SH-SY5Y (cell line): ENCODE results near the gene PYGB.

ENCODE experiments used
- GATA2 ChIP-seq: IDR thresholded peaks from 2 replicates; pipeline ENCODE4 v1.6.1; 2011; ENCODE audit warnings: mild to moderate bottlenecking, low read depth, low read length
- GATA3 ChIP-seq: IDR thresholded peaks from 2 replicates; pipeline ENCODE4 v1.6.1; 2011; ENCODE audit warnings: low read depth, mild to moderate bottlenecking, low read length, moderate library complexity

The PYGB gene

GRCh38 chr20:25308083-25308491, 60.2 kb downstream of the PYGB start:
- TF ChIP-seq GATA3 (no peak), GATA2 (no peak)

- TF ChIP-seq GATA2 (no peak), GATA3 (no peak)
These were observed 60.9 kb downstream of the PYGB start for GRCh38 chr20:25308671-25309394.

DNA sequence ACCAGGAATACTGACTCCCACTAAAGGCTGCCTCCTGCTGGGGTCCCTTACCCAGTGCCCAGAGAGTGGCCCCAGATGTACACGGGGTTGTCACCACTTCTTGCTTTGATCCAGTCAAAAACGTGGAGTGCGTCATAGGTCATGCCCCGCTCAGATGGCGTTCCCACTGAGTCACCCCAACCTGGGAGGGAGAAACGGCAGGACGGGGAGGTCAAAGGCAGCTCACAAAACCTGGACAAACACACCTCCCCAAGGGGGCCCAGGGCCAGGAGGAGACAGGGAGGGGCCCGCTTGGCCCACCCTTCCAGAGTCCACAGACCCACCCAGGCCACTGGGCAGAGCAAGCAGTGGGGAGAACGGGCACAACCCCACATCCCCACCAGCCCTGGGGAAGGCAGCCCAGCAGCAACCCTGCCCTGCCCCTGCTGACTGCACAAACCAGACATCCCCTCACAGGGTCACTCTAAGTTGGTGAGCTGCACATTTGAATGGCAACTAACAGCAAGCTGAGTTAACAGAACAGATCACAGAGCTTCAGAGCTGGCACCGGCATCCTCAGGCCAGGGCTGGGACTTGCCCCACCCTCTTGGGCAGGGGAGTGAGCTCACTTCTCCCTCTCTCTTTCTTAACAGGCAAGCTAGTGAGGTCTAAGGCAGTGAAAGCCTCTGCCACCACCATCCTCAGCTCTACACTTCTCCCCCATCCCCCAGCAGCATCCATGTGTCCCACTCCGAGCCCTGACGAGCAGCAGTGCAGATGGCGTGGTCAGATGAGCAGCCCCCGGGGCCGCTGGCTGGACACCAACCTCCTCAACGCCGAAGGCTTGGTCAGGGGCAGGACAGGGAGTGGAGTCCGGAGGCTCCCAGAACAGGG, 61.7 kb downstream of the PYGB start:
- TF ChIP-seq GATA3 (no peak), GATA2 (no peak)

DNA sequence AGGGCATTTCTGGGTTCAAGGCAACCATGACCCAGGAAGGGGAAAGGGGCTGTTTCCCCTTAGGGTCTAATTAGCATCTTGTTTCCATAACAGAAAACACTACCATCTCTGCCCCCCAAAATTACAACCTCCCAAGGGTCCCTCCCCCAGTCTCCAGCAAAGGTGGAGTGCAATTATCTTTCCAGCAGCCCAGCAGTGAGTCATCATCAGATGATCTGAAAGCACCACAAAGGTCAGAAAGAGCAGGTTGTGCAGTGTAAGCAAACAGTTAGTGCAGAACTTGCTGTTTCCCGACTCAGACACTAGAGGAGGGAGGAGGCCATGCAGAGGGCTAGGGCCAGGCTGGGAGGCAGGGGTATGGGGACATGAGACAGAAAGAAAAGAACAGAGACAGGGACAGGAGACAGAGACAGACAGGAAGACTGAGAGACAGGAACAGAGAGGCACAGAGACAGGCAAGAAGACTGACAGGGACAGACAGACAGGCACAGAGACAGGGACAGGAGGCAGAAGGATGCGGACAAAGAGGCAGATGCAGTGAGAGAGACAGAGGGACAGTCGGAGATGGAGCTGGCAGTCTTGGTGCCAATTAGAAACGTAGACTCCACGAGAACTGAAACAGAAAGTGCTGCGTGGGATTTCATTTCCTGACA, 62.5 kb downstream of the PYGB start:
- TF ChIP-seq GATA3 (no peak), GATA2 (no peak)

DNA sequence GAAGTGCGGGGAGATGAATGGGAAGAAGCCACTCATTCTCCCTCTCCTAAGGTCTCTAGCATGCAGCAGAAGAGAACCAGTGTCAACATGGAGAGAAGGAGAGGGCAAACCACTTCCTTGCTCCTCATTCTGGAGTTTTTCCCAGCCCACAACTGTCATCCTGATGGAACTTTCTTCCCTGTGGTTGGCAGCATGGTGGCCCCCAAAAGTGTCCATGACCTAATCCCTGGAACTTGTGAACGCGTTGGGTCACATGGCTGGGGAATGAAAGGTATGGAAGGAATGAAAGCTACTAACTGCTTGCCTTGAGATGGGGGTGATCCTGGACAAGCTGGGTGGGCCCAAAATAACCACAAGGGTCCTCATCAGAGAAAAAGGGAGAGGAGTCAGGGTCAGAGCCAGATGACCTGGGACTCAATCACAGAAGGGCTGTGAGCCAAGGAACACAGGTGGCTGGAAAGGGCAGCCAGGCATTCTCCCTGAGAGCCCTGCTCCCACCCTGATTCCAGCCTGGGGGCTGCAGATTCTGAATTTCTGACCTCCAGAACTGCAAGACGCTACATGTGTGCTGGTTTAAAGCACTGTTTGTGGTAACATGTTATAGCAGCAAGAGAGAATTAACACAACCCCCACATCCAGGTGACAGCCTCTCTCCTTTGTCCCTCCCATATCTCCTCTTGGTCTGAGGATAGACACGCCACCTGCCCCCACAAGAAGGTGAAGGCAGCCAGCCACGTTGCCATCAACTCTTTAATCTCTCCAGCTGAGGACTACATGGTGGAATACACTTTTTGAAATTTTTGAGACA, 63.2 kb downstream of the PYGB start:
- no peak for TF ChIP-seq GATA3
- TF ChIP-seq GATA2, result no peak

DNA sequence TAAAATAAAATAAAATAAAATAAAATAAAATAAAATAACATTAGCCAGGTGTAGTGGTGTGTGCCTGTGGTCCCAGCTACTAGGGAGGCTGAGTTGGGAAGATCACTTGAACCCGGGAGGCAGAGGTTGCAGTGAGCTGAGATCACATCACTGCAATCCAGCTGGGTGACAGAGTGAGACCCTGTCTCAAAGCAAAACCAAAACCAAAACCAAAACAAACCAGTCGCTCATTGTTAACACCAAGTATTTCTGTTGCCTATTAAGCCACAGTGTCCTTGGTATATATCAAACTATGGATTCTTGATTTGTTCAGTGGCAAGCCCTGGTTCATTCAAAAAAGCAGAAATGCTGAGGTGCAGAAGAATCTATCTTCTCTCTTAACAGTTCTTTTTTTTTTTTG, 65.7 kb downstream of the PYGB start:
- TF ChIP-seq GATA2 (no peak), GATA3 (no peak)

DNA sequence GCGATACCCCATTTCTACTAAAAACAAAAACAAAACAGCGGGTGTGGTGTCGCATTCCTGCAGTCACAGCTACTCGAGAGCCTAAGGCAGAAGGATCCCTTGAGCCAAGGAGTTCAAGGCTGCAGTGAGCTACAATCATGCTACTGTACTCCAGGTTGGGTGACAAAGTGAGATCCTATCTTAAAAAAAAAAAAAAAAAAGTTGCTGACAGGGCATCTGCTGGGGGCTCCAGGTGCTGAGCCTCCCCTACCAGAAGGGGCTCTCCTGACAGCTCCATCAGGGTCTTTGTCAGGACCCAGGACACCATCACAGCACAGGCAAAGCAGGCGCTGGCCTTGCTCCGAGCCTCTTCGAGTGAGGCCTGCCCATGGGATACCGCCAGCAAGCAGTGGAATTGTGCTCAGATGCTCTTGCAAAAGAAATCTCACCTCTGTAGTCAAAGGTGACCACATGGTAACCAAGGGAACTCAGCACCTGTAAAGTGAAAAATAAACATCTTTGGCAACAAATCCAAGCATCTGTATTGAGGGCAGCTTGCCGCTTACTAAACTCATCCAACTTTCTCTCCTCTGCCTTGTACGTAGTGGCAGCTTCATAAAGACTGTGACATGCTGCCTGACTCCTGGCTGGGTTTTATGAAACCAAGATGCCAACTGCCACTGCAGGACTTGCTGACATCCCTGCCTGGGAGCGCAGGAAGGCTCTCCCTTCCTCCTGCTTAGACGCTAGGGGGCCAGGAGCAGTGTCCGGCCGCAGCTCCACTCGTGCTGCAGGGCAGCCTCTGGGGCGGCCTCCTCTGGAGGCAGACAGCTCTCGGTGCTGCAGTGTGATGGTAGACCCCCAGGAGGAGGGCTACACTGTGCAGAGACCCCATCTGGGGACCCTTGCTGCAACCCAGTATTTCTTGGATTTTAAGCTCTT, 66.9 kb downstream of the PYGB start:
- no peak for TF ChIP-seq GATA2
- no peak for TF ChIP-seq GATA3

DNA sequence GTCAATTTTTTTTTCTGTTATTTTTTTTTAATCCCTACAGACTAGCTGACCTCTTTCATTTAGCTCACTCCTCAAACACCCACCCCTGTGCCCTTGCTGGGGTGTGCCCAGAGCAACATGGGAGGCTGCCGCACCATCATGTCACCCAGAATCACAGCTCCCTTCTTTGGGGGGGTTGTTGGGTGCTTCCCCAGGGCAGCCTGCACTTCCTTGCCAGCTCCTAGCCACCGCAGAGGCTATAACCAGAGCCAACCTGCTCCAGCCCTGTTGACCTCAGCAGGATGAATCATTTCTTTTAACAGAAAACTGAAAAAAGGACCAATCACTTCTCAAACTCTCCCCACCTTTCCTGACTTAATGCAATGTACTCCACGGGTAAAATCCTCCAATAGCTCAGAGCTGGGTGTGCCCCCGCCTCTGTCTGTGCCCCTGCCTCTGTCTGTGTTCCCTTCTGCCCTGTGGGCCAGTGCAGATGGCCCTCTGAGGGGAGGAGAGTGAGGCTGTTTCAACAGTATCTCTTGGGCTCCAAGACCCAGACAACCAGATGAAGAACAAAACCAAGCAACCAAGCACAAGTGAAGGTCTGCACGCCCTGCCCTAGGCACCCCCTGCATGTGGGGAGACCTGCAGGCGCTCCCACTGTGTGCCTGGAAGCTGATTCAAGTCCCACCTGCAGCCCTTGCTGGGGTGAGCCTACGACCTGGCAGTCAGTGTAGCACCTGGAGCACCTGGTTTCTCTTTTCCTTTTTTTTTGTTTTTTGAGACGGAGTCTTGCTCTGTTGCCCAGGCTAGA, 67.7 kb downstream of the PYGB start:
- no peak for TF ChIP-seq GATA2
- no peak for TF ChIP-seq GATA3

DNA sequence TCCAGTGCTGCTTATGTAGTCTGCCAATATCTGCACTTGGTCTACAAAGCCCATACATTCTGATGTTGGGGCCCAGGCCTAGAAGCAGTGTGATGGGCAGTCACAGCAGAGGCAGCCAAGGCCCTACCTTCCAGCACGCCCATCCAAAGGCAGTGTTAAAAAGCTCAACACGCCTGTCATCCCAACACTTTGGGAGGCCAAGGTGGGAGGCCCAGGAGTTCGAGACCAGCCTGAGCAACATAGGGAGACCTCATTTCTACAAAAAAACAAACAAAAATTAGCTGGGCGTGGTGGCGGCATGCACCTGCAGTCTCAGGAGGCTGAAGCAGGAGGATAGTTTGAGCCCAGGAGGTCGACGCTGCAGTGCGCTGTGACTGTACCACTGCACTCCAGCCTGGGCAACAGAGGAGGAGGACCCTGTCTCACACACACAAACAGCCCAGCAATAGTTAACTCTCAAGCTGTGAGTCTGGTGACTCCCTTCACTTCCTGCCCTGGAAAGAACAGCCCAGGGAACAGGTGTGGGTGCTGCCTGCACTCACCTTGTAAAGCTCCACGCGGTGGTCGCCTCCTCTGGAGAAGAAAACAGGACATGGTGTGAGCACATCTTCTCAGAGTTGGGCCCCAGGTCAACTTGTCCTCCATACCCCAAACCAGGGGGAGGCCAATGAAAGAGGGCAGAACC, 68.8 kb downstream of the PYGB start:
- no peak for TF ChIP-seq GATA2
- TF ChIP-seq GATA3, result no peak

DNA sequence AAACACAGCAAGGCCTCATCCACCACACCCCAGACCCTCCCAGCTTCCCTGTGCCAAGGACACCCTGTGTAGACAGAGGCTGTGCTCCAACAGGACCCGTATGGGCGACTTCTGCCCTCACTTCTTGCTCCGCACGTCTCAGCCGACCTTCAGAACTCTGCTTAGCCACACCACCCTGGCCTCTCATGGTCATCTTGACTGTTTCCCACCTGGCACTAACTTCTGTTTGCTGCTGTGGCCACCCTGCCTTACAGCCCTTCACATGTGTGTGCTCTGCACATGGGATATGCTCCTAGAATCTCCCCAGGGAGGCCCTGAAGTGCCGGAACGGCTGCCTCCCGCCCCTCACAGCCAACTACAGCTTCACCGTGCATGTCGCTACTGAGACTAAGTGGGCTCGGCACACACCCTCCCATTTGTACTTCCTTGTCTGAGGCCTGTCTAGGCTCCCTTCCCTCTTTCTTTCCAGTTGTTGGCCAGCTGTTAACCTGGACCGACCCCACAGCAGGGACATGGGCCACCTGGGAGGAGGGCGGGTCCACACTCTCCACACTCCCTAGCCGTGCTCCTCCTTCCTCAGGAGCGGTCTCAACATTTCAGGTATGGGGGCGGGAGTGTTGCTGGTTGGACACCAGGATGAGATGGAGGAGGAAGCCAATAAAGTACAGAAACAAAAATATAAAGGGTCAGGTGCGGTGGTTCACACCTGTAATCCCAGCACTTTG, 69.6 kb downstream of the PYGB start:
- TF ChIP-seq GATA2, result no peak
- TF ChIP-seq GATA3, result no peak

DNA sequence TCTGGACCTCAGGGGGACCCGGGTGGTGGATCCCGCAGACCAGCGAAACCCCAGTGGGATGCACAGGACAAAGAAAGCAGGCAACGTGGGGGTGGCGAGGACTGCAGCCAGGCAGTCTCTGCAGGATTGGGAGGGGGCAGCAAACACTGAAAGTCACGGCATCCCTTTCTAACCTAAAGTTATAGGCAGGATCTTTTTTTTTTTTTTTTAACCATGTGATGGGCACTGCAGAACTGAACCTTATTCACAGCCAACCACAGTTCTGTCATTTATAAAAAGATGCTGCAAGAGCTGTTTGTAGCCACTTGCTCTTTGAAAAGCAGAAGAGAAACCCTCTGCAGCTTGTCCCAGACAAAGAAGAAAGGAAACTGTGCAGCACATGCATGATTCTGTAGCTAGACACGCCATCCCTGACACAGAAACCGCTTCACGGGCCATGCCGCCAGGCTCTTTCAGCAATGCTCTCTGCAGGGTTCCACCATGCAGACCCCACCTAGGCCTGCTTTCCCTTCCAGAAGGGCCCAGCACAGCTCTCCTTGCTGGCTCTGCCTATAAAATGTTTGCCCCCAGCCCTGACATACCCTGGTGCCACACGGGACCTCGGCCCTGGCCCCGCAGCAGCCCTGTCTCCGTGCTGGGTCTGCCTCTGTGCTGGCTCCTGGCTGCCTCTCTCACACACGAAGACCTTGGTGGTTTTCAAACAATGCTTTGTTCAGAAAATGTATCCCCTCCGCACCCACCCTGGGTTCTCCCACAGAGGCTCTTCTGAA, 70.8 kb downstream of the PYGB start:
- TF ChIP-seq GATA2 (no peak), GATA3 (no peak)
